SK-N-MC (cell line): ENCODE measurements around the gene AMPD1.

ENCODE experiments used
- EZH2 ChIP-seq: fragments of 200-600 bp; sonication (generic); IDR thresholded peaks from one replicate; pipeline ENCODE4 v1.6.1; 2017; ENCODE audit warnings: antibody characterized with exemption
- POLR2AphosphoS5 ChIP-seq: IDR thresholded peaks from 2 replicates; pipeline ENCODE4 v1.6.1; 2012; ENCODE audit warnings: mild to moderate bottlenecking, low read depth, low read length, borderline replicate concordance

DNA sequence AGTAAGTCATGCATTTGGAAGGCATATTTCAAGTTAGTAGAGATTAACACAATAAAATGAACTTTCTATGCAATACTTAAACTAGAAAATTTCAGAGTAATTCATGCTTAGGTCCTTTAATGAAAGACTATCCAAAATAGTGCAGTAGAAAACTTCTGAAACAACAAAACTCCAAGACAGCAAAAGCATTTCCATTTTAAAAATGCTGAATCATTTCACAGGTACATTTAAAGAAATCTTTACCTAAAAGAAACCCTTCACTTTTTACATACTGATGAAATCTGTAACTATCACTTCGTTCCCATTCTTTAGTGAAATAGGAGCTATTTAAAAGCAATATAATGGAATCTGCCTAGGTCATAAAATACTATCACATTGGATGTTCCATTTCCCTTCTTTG is 45.0 kb upstream of the AMPD1 start:
- TF ChIP-seq POLR2AphosphoS5 = no peak
- TF ChIP-seq EZH2 = no peak
